Esophagus squamous epithelium (tissue), 4 donors: ENCODE results near the gene PRR15L.

Experiments
- CTCF ChIP-seq, 6 experiments: fragments of 450-650 bp in 4 of 6; fragments of 200-600 bp in 2 of 6; sonication (generic) in 2 of 6; IDR thresholded peaks; one replicate each; pipeline ENCODE4 v1.5.1; 2016 to 2019; ENCODE audit warnings: antibody characterized with exemption in 6 of 6, mild to moderate bottlenecking in 4 of 6, moderate library complexity in 4 of 6
- POLR2A ChIP-seq, 4 donors: fragments of 450-650 bp; IDR thresholded peaks; one replicate each; pipeline ENCODE4 v1.6.1; 2017; ENCODE audit warnings: antibody characterized with exemption in 4 of 4, mild to moderate bottlenecking in 4 of 4, moderate library complexity in 3 of 4

- TF ChIP-seq CTCF (IDR thresholded peaks at IDR 0.05), result no peak
- TF ChIP-seq POLR2A (IDR thresholded peaks at IDR 0.05), result no peak
Observed at GRCh38 chr17:47989159-47989558, 31.5 kb upstream of the PRR15L start.
